A204.1 (cell line): Measurements from ENCODE around the gene PRPS2.

Source experiments
- FAIRE-seq: peaks from 2 replicates; lab custom pipeline; 2012; peaks lifted over from hg19 to GRCh38; lab: Jason Lieb, UNC

PRPS2 gene

DNA sequence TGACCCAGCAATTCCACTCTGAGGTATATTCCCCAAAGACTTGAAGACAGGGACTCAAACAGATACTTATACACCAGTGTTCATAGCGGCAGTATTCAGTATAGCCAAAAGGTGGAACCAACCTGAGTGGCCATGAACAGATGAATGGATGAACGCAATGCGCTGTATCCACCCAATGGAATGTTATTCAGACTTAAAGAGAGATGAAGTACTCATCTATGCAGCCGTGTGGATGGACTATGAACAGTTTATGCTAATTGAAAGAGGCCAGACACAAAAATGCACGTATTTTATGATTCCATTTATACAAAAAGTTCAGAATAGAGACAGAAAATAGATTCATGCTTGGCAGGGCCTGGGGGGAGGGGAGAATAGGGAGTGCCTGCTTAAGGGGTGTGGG, 26.3 kb downstream of the PRPS2 start:
- FAIRE-seq, result no peak

GRCh38 chrX:12819222-12819621, 28.0 kb downstream of the PRPS2 start:
- FAIRE-seq, result no peak

- no peak for FAIRE-seq
Observed at GRCh38 chrX:12820737-12821136, 29.5 kb downstream of the PRPS2 start.

- FAIRE-seq, result no peak
Observed at GRCh38 chrX:12824944-12825343, 33.7 kb downstream of the PRPS2 start.

- no peak for FAIRE-seq
Observed at GRCh38 chrX:12825801-12826200, 34.6 kb downstream of the PRPS2 start.

DNA sequence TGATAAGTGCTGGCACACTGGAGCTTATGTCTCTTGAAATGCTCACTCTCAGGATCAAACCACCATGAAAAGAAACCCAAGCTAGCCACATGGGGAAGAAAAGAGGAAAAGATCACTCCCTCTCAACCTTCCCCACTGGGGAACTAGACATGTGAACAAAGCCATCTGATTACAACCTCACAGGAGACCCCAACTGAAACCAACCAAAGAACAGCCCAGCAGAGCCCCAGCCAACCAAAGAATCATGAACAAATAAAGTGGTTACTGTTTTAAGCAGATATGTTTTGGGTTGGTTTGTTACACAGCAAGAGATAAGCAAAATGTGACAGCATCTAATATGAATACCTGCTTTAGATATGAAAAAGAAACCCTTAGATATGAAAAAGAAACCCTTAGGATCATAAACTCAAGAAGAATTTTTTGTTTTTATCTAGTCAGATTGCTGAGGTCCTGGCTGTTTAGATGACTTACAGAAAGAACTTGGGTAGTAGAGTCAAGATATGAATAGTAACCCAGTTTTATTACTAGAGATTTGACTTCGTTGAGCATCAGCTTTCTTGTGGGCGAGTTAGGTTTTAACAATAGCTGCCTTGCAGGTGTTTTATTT, 52.0 kb downstream of the PRPS2 start:
- no peak for FAIRE-seq

GRCh38 chrX:12843668-12844279, 52.6 kb downstream of the PRPS2 start:
- no peak for FAIRE-seq

DNA sequence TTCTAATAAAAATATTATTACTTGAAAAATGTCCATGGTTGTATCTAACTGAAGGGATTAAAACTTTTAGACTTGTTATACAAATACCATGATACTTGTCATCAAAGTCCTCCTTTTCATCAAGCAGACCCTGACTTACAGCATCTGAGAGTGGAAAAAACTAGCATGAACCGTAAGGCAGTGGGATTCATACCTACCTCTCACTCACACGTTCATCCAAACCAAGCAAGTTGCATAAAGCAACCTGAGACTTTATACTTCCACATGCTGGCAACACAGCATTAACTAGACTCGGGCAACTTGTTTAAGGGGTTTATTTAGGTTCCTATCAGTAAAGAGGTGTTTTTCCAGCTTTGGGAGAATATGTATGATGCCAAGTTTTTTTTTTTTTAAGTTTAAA, 53.1 kb downstream of the PRPS2 start:
- no peak for FAIRE-seq

DNA sequence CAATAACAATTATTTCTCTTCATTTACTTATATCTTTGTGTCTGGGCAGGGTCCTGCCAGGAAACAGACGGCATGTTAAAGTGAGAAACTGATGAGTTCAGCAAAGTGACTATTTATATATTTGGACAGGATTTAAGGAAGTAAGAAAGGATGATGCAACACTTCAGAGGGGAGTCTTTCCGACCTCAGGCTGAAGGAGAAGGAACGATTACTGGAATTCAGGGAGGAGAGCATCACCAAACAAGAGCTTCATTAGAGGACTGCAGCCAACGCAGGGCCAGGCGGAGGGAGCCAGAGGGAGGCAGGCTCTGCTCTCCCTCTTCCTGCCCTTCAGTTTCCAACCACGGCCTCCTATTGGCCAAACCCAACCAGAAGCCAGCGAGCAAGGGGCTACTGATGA, 74.1 kb downstream of the PRPS2 start:
- FAIRE-seq, result no peak

DNA sequence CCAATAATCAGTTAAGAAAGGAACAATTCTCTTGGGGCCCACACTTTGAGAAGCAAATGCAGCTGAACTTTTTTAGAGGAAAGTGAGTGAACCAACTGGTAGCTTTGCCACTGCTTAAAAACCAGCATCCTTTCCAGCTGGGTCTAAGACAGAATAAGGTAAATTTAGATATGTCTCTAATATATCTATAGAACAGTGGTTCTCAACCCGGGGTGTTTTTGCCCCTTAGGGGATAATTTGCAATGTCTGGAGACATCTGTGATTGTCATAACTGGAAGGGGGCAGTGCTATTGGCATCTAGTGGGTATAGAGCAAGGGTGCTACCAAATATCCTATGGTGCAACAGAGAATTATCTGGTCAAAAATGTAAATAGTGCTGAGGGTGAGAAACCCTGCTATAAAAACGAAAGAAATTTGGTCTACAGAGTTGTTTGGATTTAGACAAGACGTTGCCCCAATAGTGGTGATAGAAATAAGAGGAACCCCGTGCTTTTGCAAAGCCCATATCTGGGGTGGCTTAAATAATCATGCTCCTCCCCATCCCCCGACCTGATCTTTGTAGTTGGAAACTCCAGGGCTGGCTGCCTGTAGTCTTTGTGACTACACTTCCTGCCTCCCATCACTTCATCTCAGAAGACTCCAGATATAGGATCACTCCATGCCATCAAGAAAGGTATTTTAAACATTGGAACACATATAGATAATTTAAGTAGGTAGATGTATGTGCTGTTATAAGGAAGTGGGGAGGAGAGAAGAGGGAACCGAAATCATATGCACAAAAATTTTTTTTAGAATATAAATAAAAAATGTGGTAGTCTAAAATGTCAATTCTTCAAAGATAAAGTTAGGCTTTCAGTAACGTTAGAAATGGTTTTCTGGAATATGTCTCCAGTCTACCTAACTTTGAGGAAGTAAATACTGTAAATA, 75.5 kb downstream of the PRPS2 start, which contains the start of gene TLR7:
TSS of gene TLR7 (plus strand) at position 622 of the 927 bp plus-strand sequence. CDS start 507 bp downstream, outside the sequence.
- no peak for FAIRE-seq

DNA sequence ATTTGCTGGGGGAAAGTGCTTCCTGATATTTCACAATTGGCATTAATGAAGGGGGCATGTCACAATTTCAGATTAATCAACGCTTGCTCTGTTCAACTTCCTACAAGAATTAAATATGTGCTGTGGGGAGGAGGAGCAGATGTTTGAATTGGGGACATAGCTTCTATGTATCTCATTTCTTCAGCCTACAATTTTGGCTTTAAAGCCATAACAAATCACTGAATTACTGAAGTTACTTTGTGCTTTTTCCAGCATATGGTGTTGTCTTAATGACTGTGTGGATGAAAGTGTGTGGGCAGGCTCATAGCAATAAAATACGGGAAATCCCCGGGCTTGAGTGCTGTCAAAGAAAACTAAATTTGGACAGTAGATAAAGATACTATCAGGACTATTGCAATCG, 76.5 kb downstream of the PRPS2 start:
- FAIRE-seq, result no peak

DNA sequence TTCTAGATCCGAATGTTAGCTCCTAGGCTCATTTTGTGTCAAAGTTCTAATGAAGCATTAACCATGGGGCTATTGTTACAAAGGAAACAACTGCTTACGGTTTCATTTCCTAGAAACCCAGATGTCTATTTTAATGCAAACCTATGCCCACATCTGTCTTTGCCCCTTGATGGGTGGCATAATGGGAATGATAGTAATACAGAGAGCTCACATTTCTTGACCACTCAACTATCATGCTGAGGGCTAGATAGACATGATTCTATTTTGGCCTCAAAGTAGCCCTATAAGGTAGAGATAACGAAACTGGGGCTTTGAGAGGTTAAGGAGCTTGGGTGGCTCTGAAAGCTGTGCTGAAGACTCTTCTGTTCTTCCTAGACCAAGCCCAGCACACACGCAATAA, 77.5 kb downstream of the PRPS2 start:
- no peak for FAIRE-seq

GRCh38 chrX:12871257-12871656, 80.0 kb downstream of the PRPS2 start:
- no peak for FAIRE-seq

GRCh38 chrX:12872741-12873140, 81.5 kb downstream of the PRPS2 start:
- FAIRE-seq, result no peak
